Panc1 (cell line): ENCODE measurements around the gene CHRM1. TPM values are rescaled to one million over a fixed set of nuclear protein-coding genes. Genes with fewer than 3 reads are reported as not detected.

Experiments used
- ATAC-seq: fragments of 200-7000 bp; cut with Tn5 transposase; 2 replicates; pipeline ENCODE4 v1.9.1; 2020; ENCODE audit warnings: mild to moderate bottlenecking, moderate library complexity
- BruUV-seq: library from RNA; stranded (reverse); fragments of 400-500 nt; replicated peaks from 2 replicates; lab custom pipeline; 2021; lab: Mats Ljungman, UMichigan
- CTCF ChIA-PET: fragments of 300-600 bp; sonication (Branson Sonifier 250); formaldehyde crosslinking; loops from one replicate; lab custom pipeline; 2022; ENCODE audit warnings: antibody characterized with exemption; lab: Charles Lee
- POLR2A ChIA-PET: fragments of 300-600 bp; sonication (Branson Sonifier 250); formaldehyde crosslinking; loops from one replicate; lab custom pipeline; 2022; ENCODE audit warnings: antibody characterized with exemption; lab: Charles Lee
- DNase-seq: peaks from one replicate; pipeline ENCODE4 v3.0.0-alpha.2; 2010; ENCODE audit warnings: low read depth, low spot score
- H3K27ac ChIP-seq: 2 replicates; pipeline ENCODE4 v1.5.1; 2011; ENCODE audit warnings: mild to moderate bottlenecking, low read length, inconsistent platforms
- H3K27me3 ChIP-seq: fragments of 200-500 bp; sonication (Bioruptor generic); 2 replicates; pipeline ENCODE4 v1.6.0; 2014; ENCODE audit warnings: low read length, inconsistent platforms; ENCODE audit not compliant: control insufficient read depth, insufficient read depth
- H3K36me3 ChIP-seq: fragments of 200-500 bp; sonication (Bioruptor generic); 2 replicates; pipeline ENCODE4 v1.5.1; 2014; ENCODE audit warnings: inconsistent platforms, mild to moderate bottlenecking, low read length, moderate library complexity; ENCODE audit not compliant: control insufficient read depth, insufficient read depth
- H3K4me1 ChIP-seq: 2 replicates; pipeline ENCODE4 v1.5.1; 2011; ENCODE audit warnings: inconsistent platforms, mild to moderate bottlenecking, low read length, moderate library complexity; ENCODE audit not compliant: control insufficient read depth, insufficient read depth
- H3K4me3 ChIP-seq, 2 experiments: 2 replicates each; pipeline ENCODE4 v1.5.1; 2011 to 2012; ENCODE audit warnings: low read depth in 2 of 2, low read length in 2 of 2, mild to moderate bottlenecking in 2 of 2, inconsistent platforms in 1 of 2, moderate library complexity in 1 of 2
- H3K9me3 ChIP-seq: fragments of 200-500 bp; sonication (Bioruptor generic); 2 replicates; pipeline ENCODE4 v1.5.1; 2014; ENCODE audit warnings: low read depth, mild to moderate bottlenecking, inconsistent platforms, low read length, moderate library complexity; ENCODE audit not compliant: control insufficient read depth, insufficient read depth
- CTCF ChIP-seq: fragments of 450-650 bp; IDR thresholded peaks from 2 replicates; pipeline ENCODE4 v1.5.1; 2017; ENCODE audit warnings: mild to moderate bottlenecking
- POLR2AphosphoS5 ChIP-seq: IDR thresholded peaks from 2 replicates; pipeline ENCODE4 v1.6.1; 2012; ENCODE audit warnings: mild to moderate bottlenecking, low read depth, low read length, moderate library complexity
- REST ChIP-seq, 2 experiments: IDR thresholded peaks; 2 replicates each; pipeline ENCODE4 v1.6.1; 2011 to 2012; ENCODE audit warnings: low read depth in 2 of 2, control low read depth in 1 of 2, low read length in 1 of 2, mild to moderate bottlenecking in 1 of 2, moderate library complexity in 1 of 2; ENCODE audit not compliant: insufficient read depth in 1 of 2
- SIN3A ChIP-seq: IDR thresholded peaks from 2 replicates; pipeline ENCODE4 v1.6.1; 2012; ENCODE audit warnings: low read depth, mild to moderate bottlenecking, low read length, moderate library complexity, borderline replicate concordance; ENCODE audit not compliant: insufficient read depth
- TCF7L2 ChIP-seq: IDR thresholded peaks from 2 replicates; pipeline ENCODE4 v1.6.1; 2011; ENCODE audit warnings: mild to moderate bottlenecking, low read depth, low read length, inconsistent platforms
- in situ Hi-C: cut with HindIII; loops from 2 replicates; pipeline ENCODE4 v1.10.0; 2016; ENCODE audit warnings: low sequenced_read_pairs, low pct_unique_long_range_greater_than_20kb
- intact Hi-C: fragments of 100-400 bp; cut with micrococcal nuclease; formaldehyde crosslinking; loops from one replicate; pipeline ENCODE4 v1.10.0; 2022; ENCODE audit not compliant: unreplicated experiment
- total RNA-seq: library from RNA; stranded (reverse); gene quantifications from one replicate; pipeline ENCODE4 v1.2.1, GENCODE V29; 2021; ENCODE audit not compliant: unreplicated experiment

The CHRM1 gene
- total RNA-seq, 1 experiment from 2014 or later, result not detected

- Histone ChIP-seq H3K36me3 (no peaks in the 10 kb centered on the region), H3K27me3 (no peaks in the 10 kb centered on the region), H3K4me1 (no peaks in the 10 kb centered on the region), H3K4me3 (no peak overlapping the region), H3K27ac (no peak overlapping the region), H3K9me3 (no peaks in the 10 kb centered on the region)
- no peak for ATAC-seq
- BruUV-seq, result no TSS peak
- in situ Hi-C loops, result no loop called here
- ChIA-PET POLR2A (no interaction called here), CTCF (no interaction called here)
- no peak for TF ChIP-seq POLR2AphosphoS5
- TF ChIP-seq CTCF, result no peak
- TF ChIP-seq REST (IDR thresholded peaks at IDR 0.05; ENCODE audit: insufficient read depth in 1 of 2, low read depth in 2 of 2, low read length in 1 of 2), result no peak
- no peak for TF ChIP-seq SIN3A
- no peak for TF ChIP-seq TCF7L2
- no peak for DNase-seq
- intact Hi-C loops, result no loop called here
Measured at GRCh38 chr11:62933285-62933684, 12.1 kb upstream of the CHRM1 start.

GRCh38 chr11:62931499-62932278 is 10.5 kb upstream of the CHRM1 start:
- TF ChIP-seq CTCF, result no peak
- TF ChIP-seq SIN3A, result no peak
- no peak for TF ChIP-seq TCF7L2
- TF ChIP-seq POLR2AphosphoS5, result no peak
- no peak for TF ChIP-seq REST (IDR thresholded peaks at IDR 0.05; ENCODE audit: insufficient read depth in 1 of 2, low read depth in 2 of 2, low read length in 1 of 2)
- DNase-seq (no peak), ATAC-seq (no peak)
- no peak overlapping the region for H3K4me3 ChIP-seq
- no peaks in the 10 kb centered on the region for H3K4me1 ChIP-seq
- no peak overlapping the region for H3K27ac ChIP-seq
- POLR2A ChIA-PET, result interaction anchor here (0.7 kb wide), 1 partner anchor 43 kb away, joined by 3 read pairs; no protein-coding TSS in a partner anchor
- intact Hi-C loops, result no loop called here
- no TSS peak for BruUV-seq
- CTCF ChIA-PET, result interaction anchor here (1.7 kb wide), 1 partner anchor 44 kb away, joined by 3 read pairs; no protein-coding TSS in a partner anchor
- no peaks in the 10 kb centered on the region for H3K36me3 ChIP-seq
- in situ Hi-C loops, result no loop called here
- H3K27me3 ChIP-seq, result no peaks in the 10 kb centered on the region
- no peaks in the 10 kb centered on the region for H3K9me3 ChIP-seq
